Activated T-helper 1 cell treated with anti-CD3 and anti-CD28 coated beads, Interleukin-2, amount 50 U/mL, for 16 hours (primary cell): ENCODE measurements around the gene AP2A1.

Experiments used
- DNase-seq, 2 donors: peaks; one replicate each; pipeline ENCODE4 v3.0.0-alpha.2; 2020; ENCODE audit warnings: low read depth in 1 of 2, low spot score in 1 of 2

AP2A1 gene

DNA sequence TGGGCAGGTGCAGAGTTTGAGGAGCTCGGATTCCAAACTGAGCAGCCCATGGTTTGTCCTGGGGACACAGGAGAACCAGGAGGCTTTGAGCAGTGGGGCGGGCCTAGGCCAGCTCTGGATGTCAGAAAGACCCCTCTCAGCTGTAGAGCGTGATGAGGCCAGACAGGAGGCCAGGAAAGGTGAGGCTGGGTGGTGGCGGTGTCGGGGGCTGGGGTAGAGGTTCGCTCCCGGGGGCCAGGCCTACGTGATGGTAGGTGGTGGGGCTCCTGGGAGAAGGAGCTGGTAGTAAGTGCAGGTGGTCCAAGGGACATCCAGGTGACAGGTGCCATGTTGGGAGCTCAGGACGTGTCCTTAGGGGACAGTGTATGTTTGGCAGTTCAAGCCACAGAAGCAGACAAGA, 70.6 kb downstream of the AP2A1 start:
- DNase-seq = no peak

DNA sequence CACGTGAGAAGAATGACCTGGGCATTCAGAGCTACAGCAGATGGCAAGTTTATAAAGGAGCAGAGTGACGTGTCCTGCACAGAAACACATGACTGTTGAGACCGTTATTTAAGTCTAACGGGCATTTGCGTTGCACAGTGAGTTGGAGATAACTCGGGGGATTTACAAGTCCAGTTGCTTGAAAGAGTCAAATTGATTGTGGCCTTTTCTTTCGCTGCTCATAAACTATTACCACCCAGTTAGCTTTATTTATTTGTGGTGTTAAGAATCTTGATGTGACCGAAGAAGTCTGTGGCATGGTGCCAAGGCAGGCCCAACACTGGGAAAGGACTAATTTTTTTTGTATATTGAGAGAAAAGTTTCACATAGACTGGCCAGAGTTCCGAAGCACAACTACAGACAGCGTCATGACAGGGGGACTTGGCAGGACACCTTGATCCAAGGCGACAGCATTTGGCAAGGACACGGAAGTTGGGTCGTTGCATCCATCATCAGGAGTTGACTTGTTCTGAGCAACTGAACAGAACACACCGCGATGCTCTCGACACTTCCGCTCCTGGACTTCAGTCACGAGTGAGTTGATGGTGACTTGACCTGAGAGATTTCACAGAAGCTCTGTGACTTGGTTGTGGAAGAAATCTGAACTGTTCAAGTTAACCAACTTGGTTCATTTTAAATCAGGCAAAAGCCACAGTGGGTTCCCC, 72.2 kb downstream of the AP2A1 start:
- DNase-seq = no peak

- no peak for DNase-seq
Measured at GRCh38 chr19:49839713-49840112, 72.9 kb downstream of the AP2A1 start.

GRCh38 chr19:49840321-49840720, 73.5 kb downstream of the AP2A1 start:
- no peak for DNase-seq

- DNase-seq = no peak
Measured at GRCh38 chr19:49840736-49841249, 74.0 kb downstream of the AP2A1 start.

DNA sequence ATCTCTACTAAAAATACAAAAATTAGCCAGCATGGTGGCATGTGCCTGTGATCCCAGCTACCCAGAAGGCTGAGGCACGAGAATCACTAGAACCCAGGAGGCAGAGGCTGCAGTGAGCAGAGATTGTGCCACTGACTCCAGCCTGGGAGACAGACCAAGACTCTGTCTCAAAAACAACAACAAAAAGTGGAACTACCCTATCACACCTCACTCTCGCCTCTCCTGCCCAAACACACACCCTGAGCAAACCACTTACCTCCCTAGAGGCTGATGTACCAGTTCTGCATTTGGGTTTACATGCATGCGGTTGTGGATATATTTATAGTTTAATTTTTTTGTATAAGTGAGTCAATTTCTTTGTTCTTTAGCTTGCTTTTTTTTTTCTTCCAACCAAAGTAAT, 76.5 kb downstream of the AP2A1 start:
- no peak for DNase-seq

DNA sequence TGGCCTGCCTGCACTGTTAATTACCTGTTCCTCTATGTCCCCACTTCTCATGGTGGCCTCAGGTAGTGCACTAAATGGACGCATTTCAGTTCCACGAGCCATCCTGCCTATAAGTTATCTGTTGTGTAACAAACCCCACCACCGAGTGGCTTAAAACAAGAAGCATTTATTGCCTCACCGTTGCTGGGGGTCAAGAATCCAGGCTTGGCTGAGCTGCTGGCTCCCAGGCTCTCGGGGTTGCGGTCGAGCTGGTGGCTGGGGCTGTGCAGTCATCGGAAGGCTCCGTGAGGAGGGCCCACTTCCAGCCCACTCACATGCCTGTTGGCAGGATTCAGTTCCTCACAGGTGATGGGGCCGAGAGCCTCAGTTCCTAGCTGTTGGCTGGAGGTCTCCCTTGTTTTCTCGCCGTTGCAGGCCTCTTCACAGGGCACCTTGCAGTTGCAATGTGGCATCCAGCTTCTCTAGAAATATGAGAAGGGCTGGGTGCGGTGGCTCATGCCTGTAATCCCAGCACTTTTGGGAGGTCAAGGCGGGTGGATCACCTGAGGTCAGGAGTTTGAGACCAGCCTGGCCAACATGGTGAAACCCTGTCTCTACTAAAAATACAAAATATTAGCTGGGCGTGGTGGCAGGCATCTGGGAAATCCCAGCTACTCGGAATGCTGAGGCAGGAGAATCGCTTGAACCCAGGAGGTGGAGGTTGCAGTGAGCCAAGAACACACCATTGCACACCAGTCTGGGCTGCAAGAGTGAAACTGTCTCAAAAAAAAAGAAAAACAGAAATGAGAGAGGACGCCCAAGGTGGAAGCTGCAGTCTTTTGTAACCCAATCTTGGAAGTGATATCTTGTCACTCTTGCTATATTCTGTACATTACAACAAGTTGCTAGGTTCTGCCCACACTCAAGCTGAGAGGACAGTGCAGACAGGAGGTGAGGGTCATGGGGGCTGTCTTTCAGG, 77.6 kb downstream of the AP2A1 start:
- DNase-seq = no peak

GRCh38 chr19:49845414-49845813, 78.6 kb downstream of the AP2A1 start:
- no peak for DNase-seq

DNA sequence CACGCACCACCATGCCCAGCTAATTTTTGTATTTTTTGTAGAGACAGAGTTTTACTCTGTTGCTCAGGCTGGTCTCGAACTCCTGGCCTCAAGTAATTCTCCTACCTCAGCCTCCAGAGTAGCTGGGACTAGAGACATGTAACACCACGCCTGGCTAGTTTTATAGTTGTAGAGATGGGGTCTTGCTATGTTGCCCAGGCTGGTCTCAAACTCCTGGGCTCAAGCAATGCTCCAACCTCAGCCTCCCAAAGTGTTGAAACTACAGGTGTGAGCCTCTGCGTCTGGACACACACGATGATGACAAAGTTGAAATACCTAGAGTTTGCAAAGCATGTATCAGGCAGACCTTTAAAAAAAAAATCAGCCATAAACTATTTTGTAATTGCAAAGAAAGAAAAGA, 79.6 kb downstream of the AP2A1 start:
- DNase-seq = no peak

- no peak for DNase-seq
Measured at GRCh38 chr19:49847731-49848696, 81.2 kb downstream of the AP2A1 start.

DNA sequence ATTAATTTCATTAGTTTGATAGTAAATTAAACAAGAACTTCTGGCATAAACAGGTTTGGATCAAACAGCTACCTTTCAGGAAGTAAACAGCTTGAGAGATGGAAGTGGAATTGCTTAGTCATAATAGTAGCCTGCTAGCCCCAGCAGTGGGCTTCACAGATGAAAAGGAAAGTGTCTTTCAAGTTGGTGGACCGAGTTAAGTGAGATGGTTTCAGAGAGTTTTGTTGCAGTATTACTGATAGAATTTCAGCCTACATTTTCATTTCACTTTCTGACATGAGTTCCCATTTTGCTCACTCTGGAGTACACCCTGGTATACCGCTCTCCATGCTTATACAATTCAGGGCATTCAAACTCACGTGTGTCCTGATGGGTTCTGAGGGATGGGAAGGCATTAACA, 82.1 kb downstream of the AP2A1 start:
- no peak for DNase-seq

GRCh38 chr19:49849433-49850220, 82.8 kb downstream of the AP2A1 start:
- no peak for DNase-seq

GRCh38 chr19:49850221-49850486, 83.4 kb downstream of the AP2A1 start:
- DNase-seq = no peak

- DNase-seq = peak; percentile 72 to 79
Measured at GRCh38 chr19:49850487-49851342, 83.9 kb downstream of the AP2A1 start, which contains the start of gene PTOV1. PTOV1 (plus strand) TSS chr19:49851159.

- DNase-seq = no peak
Measured at GRCh38 chr19:49851456-49852259, 84.9 kb downstream of the AP2A1 start.

DNA sequence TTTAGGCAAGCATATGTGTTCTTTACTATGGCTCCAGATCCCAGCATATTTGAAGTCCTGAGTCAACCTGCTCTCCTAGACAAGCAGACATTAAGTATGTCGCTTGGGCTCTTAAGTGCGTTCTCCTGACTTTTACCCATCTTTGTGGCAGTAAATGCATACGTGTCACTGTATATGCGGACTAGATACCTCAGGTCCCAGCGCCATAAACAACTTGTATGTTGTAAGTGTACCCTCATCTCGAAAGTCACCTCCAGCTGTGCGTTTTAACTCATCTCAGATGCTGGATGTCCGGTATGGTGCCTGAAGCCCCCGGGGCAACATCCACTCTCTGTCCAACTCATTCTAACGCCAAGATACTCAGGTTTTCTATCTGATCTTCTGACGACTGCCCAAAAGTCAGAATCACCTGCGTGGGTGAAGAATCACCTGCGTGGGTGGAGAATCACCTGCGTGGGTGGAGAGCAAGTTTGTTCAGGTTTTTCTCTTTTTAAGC, 85.9 kb downstream of the AP2A1 start:
- no peak for DNase-seq

- DNase-seq = no peak
Measured at GRCh38 chr19:49853852-49854377, 87.1 kb downstream of the AP2A1 start.
